ENCODE measurements around the gene IFNA4. TPM values are rescaled to one million over a fixed set of nuclear protein-coding genes. Genes with fewer than 3 reads are reported as not detected.

The IFNA4 gene
- total RNA-seq, 2 experiments from 2014 or later = not detected

Other genes starting within 250 kb of the IFNA4 start
- 1 to 10 TPM; 5.2 to 5.3 TPM for gene HACD4, start 155.9 kb downstream of the IFNA4 start, total RNA-seq
- 1 to 10 TPM in 1 of 2 experiments, under 1 TPM in 1; 0.62 to 1.2 TPM for gene IFNB1, start 109.6 kb downstream of the IFNA4 start, total RNA-seq
- gene IFNW1, start 45.8 kb downstream of the IFNA4 start, total RNA-seq = under 1 TPM in 1 of 2 experiments, not detected in 1; 0.10 TPM
- not detected for gene IFNA21, start 20.9 kb downstream of the IFNA4 start, total RNA-seq
- gene IFNA7, start 14.6 kb upstream of the IFNA4 start, total RNA-seq = not detected
- not detected for gene IFNA10, start 19.6 kb upstream of the IFNA4 start, total RNA-seq
- gene IFNA16, start 29.7 kb upstream of the IFNA4 start, total RNA-seq = not detected
- not detected for gene IFNA17, start 40.6 kb upstream of the IFNA4 start, total RNA-seq
- gene IFNA14, start 52.4 kb upstream of the IFNA4 start, total RNA-seq = not detected
- not detected for gene IFNA5, start 117.7 kb upstream of the IFNA4 start, total RNA-seq
- gene KLHL9, start 147.8 kb upstream of the IFNA4 start, total RNA-seq = 10 to 100 TPM; 13.6 to 14.2 TPM
- gene IFNA6, start 163.3 kb upstream of the IFNA4 start, total RNA-seq = not detected
- gene IFNA13, start 180.5 kb upstream of the IFNA4 start, total RNA-seq = not detected
- not detected for gene IFNA2, start 197.8 kb upstream of the IFNA4 start, total RNA-seq
- gene IFNA8, start 221.5 kb upstream of the IFNA4 start, total RNA-seq = not detected